GM12872 (cell line): ENCODE data around the gene DNM2.

ENCODE experiments used
- TF ChIP-seq, protein P1 (sequence below): IDR thresholded peaks from 3 replicates; pipeline ENCODE4 v1.5.1; 2011; ENCODE audit warnings: low read depth, mild to moderate bottlenecking, low read length, moderate library complexity; ENCODE audit not compliant: insufficient read depth

Gene DNM2

DNA sequence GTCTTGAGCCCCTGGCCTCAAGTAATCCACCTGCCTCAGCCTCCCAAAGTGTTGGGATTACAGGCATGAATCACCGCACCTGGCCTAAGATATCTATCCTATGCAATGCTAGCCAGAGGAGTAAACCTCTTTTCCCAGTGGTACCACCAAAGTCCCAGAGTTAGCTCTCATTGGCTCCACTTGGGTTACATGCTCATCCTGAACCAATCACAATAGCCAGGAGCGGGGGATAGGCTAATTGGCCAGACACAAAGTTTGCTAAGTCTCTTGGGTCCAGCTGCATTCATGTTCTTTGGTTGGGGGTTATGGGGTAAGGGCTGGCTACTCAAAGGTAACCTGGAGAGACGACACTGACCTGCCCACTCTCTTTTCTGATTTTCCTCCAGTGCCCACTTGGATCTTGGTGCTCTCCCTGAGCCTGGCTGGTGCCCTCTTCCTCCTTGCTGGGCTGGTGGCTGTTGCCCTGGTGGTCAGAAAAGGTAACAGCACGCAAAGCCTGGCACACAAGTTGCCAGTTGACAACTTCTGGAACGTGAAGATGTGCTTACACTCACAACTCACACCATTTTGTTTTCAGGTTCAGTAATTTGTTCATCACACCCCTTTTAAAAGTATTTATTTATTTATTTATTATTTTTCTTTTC lies 138.1 kb downstream of the DNM2 start:
- TF ChIP-seq, protein P1, sequence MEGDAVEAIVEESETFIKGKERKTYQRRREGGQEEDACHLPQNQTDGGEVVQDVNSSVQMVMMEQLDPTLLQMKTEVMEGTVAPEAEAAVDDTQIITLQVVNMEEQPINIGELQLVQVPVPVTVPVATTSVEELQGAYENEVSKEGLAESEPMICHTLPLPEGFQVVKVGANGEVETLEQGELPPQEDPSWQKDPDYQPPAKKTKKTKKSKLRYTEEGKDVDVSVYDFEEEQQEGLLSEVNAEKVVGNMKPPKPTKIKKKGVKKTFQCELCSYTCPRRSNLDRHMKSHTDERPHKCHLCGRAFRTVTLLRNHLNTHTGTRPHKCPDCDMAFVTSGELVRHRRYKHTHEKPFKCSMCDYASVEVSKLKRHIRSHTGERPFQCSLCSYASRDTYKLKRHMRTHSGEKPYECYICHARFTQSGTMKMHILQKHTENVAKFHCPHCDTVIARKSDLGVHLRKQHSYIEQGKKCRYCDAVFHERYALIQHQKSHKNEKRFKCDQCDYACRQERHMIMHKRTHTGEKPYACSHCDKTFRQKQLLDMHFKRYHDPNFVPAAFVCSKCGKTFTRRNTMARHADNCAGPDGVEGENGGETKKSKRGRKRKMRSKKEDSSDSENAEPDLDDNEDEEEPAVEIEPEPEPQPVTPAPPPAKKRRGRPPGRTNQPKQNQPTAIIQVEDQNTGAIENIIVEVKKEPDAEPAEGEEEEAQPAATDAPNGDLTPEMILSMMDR = peak; percentile 82

DNA sequence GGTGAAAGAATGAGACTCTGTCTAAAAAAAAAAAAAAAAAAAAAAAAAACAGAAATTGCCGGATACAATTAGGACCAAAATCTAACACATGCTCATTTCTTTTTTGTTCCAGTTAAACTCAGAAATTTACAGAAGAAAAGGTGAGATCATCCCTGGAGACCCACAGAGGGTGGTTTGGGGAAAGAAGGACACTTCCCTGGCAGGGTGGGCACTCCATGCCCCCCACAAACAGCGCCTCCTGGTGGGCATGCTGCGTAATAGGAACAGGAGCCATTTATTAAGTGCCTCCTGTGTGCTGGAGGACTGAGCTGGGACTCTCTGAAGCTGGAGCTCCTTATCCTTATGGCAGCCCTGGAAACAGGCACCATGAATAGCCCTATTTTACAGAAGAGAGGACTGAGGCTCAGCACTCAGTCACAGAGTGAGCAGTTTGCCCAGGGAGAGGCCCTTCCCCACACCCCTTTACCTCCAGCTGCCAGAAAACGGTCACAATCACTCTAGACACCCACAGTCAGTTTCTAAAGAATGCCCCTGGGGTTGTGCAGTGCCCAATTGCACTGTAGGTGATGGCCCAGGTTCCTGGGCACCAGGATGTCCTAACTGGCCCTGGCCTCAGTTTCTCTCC lies 140.4 kb downstream of the DNM2 start:
- TF ChIP-seq, protein P1 = peak; percentile 90

DNA sequence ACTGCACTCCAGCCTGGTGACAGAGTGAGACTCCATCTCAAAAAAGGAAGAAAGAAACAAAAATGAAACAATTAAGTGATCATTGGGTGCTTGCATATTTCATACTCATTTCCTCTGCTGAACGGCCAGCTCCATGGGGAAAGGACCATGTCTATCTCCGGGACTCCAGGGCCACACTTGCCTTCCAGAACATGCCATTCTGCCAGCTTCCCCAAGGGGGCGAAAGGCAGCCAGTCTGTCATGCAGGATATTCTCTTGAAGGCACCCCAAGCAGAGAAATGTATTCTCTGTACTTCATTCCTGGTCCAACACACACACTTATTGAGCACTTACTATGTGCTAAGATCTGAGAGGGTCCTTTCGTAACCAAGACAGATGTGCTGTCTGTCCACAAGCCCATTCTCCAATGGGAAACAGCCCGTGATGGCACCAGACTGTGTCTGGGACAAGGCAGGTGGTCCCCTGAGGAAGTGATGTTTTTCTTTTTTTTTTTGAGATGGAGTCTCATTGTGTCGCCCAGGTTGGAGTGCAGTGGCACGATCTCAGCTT lies 143.3 kb downstream of the DNM2 start:
- TF ChIP-seq, protein P1 = peak; percentile 76

DNA sequence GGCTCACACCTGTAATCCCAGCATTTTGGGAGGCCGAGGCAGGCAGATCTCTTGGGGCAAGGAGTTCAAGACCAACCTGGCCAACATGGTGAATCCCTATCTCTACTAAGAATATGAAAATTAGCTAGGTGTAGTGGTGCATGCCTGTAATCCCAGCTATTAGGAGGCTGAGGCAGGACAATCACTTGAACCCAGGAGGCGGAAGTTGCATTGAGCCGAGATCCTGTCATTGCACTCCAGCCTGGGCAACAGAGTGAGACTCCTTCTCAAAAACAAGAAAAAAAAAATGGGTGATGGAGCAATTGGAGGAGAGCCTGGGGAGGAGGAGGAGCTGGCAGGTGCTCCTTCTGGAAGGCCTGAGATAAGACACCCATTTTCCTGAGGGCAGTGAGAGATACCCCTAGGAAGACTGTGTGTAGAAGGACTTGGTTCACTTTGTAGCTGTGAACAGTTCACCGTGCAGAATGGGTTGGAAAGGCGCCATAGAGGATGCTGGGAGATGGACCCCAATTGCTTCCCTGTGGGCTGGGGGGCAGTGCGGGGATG lies 144.8 kb downstream of the DNM2 start:
- TF ChIP-seq, protein P1 = no peak

DNA sequence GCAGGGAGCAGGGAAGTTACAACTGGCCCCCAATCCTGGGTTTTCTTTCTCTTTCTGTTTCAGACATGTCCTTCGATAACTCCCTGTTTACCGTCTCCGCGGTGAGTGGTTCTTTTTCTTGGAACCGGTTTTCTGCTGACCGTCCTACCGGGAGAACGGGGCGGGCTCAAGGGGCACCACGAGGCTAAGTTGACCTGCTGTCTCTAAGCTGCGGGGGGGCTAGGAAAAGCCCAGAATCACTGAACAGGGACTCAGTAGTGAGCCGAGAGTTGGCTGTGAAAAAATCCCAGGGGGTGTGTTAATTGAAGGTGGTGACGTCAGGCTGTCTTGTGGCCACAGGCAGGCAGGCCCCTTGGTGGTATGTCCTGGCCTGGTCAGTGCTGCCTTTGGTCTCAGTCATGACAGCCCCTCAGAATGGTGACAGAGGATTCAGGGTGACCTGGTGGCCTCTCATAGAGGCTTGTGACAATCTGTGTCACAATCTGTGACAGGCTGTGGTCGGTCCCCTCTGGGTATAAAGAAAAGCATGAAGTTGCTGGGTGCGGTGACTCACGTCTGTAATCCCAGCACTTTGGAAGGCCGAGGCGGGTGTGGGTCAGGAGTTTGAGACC lies 145.3 kb downstream of the DNM2 start:
- TF ChIP-seq, protein P1 = no peak

DNA sequence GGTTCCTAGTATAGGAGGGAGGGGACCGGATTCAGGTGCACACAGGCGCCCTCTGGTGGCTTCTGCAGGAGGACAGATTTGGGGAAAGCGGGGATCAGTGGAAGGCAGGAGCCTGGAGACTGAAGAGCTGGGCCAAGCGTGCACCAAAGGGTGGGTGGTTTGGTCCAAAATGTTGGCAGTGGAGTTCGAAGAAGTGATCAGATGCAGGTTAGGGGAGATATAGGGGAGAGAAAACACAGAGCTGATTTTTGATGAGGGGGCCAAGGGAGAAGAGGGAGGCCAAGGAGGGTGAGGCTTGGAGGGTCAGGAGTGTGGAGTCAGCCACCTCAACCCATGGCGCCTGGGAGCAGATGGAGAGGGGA lies 146.6 kb downstream of the DNM2 start:
- TF ChIP-seq, protein P1 = peak; percentile 93

DNA sequence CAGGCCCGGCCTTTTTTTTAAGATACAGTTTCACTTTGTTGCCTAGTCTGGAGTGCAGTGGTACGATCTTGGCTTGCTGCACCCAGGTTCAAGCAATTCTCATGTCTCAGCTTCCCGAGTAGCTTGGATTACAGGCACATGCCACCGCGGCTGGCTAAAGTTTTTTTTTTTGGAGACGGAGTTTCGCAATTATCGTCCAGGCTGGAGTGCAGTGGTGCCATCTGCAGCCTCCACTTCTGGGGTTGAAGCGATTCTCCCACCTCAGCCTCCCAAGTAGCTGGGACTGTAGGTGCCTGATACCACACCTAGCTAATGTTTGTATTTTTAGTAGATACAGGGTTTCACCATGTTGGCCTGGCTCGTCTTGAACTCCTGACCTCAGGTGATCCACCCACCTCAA lies 148.6 kb downstream of the DNM2 start:
- TF ChIP-seq, protein P1 = no peak
